Activated naive CD4-positive, alpha-beta T cell treated with anti-CD3 and anti-CD28 coated beads for 36 hours (primary cell): ENCODE data around the gene ATG16L1. TPM values are rescaled to one million over a fixed set of nuclear protein-coding genes. Genes with fewer than 3 reads are reported as not detected.

ENCODE experiments used
- CTCF ChIA-PET: fragments of 350-600 bp; sonication (Branson Sonifier 250); formaldehyde crosslinking; loops from one replicate; lab custom pipeline; 2021; ENCODE audit warnings: antibody characterized with exemption; lab: Charles Lee
- DNase-seq: peaks from one replicate; pipeline ENCODE4 v3.0.0-alpha.2; 2020
- H3K27ac Mint-ChIP-seq: one replicate; pipeline ENCODE4 v1.8.0; 2021; ENCODE audit warnings: mild to moderate bottlenecking, mixed read lengths
- H3K27me3 Mint-ChIP-seq: one replicate; pipeline ENCODE4 v1.8.0; 2021; ENCODE audit warnings: low read depth, mixed read lengths
- H3K36me3 Mint-ChIP-seq: one replicate; pipeline ENCODE4 v1.8.0; 2021; ENCODE audit warnings: low read depth, mixed read lengths
- H3K4me1 Mint-ChIP-seq: one replicate; pipeline ENCODE4 v1.8.0; 2021; ENCODE audit warnings: low read depth, mixed read lengths
- H3K4me3 Mint-ChIP-seq: one replicate; pipeline ENCODE4 v1.8.0; 2021; ENCODE audit warnings: mild to moderate bottlenecking, moderate library complexity, mixed read lengths
- H3K9me3 Mint-ChIP-seq: one replicate; pipeline ENCODE4 v1.8.0; 2021; ENCODE audit warnings: mixed read lengths
- intact Hi-C: fragments of 100-400 bp; cut with micrococcal nuclease; formaldehyde crosslinking; loops from one replicate; pipeline ENCODE4 v1.15.1; 2023
- total RNA-seq, 2 experiments: library from RNA; stranded (reverse); gene quantifications; one replicate each; pipeline ENCODE4 v1.2.3, GENCODE V29; 2021

Gene ATG16L1
- 10 to 100 TPM; 21.2 to 24.2 TPM for total RNA-seq

DNA sequence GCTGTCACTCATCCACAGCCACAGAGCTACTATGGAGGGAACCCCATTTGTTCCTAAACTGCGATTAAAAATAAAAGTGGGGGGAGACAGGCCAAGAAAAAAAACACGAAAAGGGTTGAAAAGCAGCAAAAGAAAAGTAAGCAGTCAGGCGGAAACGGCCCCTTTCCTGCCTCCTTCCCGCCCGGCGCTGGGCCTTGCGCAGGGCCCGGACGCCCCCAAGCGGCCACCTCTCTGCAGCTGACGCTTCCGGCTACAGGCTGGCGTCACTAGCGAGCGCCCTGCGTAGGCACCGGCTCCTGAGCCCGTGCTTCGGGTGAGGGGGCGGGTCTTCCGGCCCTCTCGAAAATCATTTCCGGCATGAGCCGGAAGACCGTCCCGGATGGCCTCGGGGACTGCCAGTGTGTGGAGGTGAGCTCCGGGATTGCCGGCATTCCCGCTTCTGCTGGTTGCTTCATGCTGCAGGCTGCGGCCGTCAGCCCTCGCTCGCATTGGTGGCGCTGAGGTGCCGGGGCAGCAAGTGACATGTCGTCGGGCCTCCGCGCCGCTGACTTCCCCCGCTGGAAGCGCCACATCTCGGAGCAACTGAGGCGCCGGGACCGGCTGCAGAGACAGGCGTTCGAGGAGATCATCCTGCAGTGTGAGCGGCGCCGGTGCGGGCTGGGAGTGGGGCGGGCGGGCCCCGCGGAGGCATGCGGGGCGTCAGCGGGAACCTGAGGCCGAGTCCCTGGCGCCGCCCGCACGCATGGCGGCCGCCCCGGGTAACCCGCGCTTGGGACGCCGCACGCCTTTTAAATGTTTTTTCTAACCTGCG, at the start of gene ATG16L1:
ATG16L1 (plus strand) TSS at position 368 of the 811 bp plus-strand sequence; CDS start at position 523, 155 bp downstream.
- no peaks in the 10 kb centered on the region for H3K27me3 Mint-ChIP-seq
- CTCF ChIA-PET = interaction anchor here (1.2 to 3.1 kb wide), 9 partner anchors 10 to 480 kb away, joined by 3 to 19 read pairs (median 4); partner anchors contain the start of gene INPP5D
- DNase-seq = peak; percentile 97
- peaks cover 15% of the 10 kb centered on the region for H3K36me3 Mint-ChIP-seq
- peak within 1 kb of the TSS; percentile 85 for H3K4me3 Mint-ChIP-seq
- no peaks in the 10 kb centered on the region for H3K9me3 Mint-ChIP-seq
- peak within 1 kb of the TSS; percentile 97 for H3K27ac Mint-ChIP-seq
- peaks cover 70% of the 10 kb centered on the region for H3K4me1 Mint-ChIP-seq
- intact Hi-C loops = loop anchor here (1.0 to 2.0 kb wide), 10 partner anchors 17 to 645 kb away; partner anchors contain the start of genes GIGYF2 and INPP5D

- DNase-seq = no peak
- H3K27ac Mint-ChIP-seq = no peak overlapping the region
- no peaks in the 10 kb centered on the region for H3K27me3 Mint-ChIP-seq
- no peak overlapping the region for H3K4me3 Mint-ChIP-seq
- peaks cover 8% of the 10 kb centered on the region for H3K9me3 Mint-ChIP-seq
- intact Hi-C loops = no loop called here
- peaks cover 49% of the 10 kb centered on the region for H3K36me3 Mint-ChIP-seq
- H3K4me1 Mint-ChIP-seq = peaks cover 2% of the 10 kb centered on the region
- CTCF ChIA-PET = no interaction called here
These were observed 48.9 kb upstream of the ATG16L1 start for GRCh38 chr2:233202531-233202944.

DNA sequence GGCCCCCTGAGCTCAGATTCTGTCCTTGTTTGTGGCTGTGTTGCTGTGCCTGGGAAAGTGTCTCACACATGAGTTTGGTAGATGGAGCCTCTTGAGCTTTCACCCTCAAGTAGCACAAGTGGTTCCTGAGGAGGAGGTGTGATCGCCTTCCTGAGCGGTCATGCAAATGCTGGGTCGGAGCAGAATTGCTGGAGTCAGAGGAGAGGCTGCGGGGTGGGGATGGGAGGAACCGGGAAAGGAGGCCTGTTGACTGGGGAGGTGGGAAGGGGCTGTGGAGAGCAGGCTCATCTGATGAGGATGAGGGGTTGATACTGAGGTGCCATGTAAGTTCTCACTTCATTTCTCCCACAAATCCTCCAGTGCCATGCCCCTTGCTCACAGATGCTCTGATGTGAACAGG, 48.4 kb upstream of the ATG16L1 start:
- intact Hi-C loops = no loop called here
- H3K27ac Mint-ChIP-seq = peak overlapping the region; percentile 30
- no peaks in the 10 kb centered on the region for H3K27me3 Mint-ChIP-seq
- H3K9me3 Mint-ChIP-seq = peaks cover 8% of the 10 kb centered on the region
- DNase-seq = no peak
- no peak overlapping the region for H3K4me3 Mint-ChIP-seq
- H3K36me3 Mint-ChIP-seq = peaks cover 46% of the 10 kb centered on the region
- H3K4me1 Mint-ChIP-seq = peaks cover 2% of the 10 kb centered on the region
- CTCF ChIA-PET = no interaction called here

DNA sequence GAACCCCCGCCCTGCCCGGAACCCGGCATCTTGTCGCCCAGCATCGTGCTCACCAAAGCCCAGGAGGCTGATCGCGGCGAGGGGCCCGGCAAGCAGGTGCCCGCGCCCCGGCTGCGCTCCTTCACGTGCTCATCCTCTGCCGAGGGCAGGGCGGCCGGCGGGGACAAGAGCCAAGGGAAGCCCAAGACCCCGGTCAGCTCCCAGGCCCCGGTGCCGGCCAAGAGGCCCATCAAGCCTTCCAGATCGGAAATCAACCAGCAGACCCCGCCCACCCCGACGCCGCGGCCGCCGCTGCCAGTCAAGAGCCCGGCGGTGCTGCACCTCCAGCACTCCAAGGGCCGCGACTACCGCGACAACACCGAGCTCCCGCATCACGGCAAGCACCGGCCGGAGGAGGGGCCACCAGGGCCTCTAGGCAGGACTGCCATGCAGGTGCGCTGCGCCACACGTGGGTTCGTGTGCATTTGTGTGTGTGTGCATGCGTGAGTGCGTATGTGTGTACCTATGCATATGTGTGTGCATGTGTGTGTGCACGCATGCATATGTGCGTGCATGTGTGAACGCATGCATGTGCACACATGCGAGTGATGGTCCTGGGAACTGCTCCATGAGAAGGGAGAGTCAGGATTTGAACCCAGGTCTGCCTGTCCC, 47.1 kb upstream of the ATG16L1 start:
- peaks cover 6% of the 10 kb centered on the region for H3K4me1 Mint-ChIP-seq
- H3K27me3 Mint-ChIP-seq = no peaks in the 10 kb centered on the region
- CTCF ChIA-PET = no interaction called here
- H3K9me3 Mint-ChIP-seq = peaks cover 8% of the 10 kb centered on the region
- intact Hi-C loops = no loop called here
- H3K36me3 Mint-ChIP-seq = peaks cover 44% of the 10 kb centered on the region
- no peak for DNase-seq
- H3K4me3 Mint-ChIP-seq = no peak overlapping the region
- no peak overlapping the region for H3K27ac Mint-ChIP-seq

DNA sequence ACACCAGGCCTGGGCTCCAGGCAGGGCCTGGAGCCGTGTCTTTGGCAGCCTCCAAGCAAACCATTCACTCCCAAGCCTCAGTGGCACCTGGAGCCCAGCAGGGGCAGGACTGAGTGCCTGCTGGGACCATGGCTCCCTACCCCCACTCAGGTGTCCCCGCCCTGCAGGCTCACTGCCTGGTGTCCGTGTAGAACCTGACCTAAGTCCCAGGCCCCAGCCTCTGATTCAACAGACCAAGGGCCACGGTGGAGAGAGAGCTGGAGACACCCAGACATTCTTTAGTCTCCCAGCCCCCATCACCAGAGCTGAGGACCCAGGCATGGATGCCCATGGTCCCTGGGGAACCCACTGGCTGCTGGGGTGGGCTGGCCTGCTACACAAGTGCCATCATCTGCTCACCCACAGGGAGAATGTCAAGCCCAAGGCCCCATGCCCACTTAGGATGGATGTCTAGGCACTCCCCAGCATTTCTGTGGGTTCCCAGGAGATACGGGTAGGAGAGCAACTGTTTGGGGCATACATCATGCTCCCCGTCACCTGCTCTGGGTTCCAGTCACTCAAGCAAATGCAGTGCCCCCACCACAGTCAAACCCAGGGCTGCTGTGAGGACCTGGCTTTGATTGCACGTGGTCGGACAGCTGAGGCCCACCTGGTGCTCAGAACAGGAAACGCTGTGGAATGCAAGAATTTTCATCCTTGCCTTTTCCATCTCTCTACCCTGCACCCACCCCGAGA, 42.9 kb upstream of the ATG16L1 start:
- H3K36me3 Mint-ChIP-seq = peaks cover 9% of the 10 kb centered on the region

GRCh38 chr2:233209117-233209532, 42.3 kb upstream of the ATG16L1 start:
- no peak overlapping the region for H3K4me3 Mint-ChIP-seq
- no peak overlapping the region for H3K27ac Mint-ChIP-seq
- CTCF ChIA-PET = no interaction called here
- peaks cover 10% of the 10 kb centered on the region for H3K4me1 Mint-ChIP-seq
- no peaks in the 10 kb centered on the region for H3K27me3 Mint-ChIP-seq
- H3K36me3 Mint-ChIP-seq = peaks cover 3% of the 10 kb centered on the region
- no peak for DNase-seq
- intact Hi-C loops = no loop called here
- H3K9me3 Mint-ChIP-seq = no peaks in the 10 kb centered on the region

More for the DNA sequence above, 42.9 kb upstream of the ATG16L1 start:
- H3K4me3 Mint-ChIP-seq = no peak overlapping the region
- intact Hi-C loops = no loop called here
- DNase-seq = no peak
- H3K27me3 Mint-ChIP-seq = no peaks in the 10 kb centered on the region
- peaks cover 10% of the 10 kb centered on the region for H3K4me1 Mint-ChIP-seq
- CTCF ChIA-PET = no interaction called here
- no peak overlapping the region for H3K27ac Mint-ChIP-seq
- H3K9me3 Mint-ChIP-seq = no peaks in the 10 kb centered on the region

DNA sequence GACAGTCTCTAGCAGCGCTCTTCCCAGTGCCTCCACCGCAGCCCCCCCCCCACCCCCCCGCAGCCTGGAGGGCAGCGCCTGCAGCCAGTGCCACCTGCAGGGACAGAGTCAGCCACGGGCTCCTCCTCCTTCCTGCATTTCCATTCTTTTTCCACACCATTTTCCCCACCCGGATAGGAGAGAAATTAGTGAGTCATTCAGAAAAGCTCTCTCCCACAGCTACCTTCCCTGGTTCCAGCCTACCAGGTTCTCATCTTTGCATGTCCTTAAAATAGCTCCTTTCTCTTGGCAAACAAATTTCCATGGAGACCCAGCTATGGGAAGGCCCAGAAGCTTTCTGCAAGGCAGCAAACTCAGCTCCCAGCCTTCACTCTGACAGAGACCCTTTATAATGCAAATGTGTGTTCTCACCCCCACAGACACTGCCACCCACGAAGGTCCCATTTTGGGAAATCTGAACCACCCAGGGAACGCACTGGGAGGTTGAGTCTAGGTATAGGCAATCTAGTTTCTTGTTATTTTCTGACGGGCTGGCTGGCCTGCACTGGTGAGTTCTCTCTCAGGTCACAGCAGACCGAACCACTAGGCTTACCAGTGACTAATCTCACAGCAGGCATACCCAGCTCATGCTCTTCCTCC, 41.8 kb upstream of the ATG16L1 start:
- CTCF ChIA-PET = no interaction called here
- H3K27ac Mint-ChIP-seq = no peak overlapping the region
- H3K27me3 Mint-ChIP-seq = no peaks in the 10 kb centered on the region
- H3K9me3 Mint-ChIP-seq = no peaks in the 10 kb centered on the region
- intact Hi-C loops = no loop called here
- peaks cover 10% of the 10 kb centered on the region for H3K4me1 Mint-ChIP-seq
- peaks cover 2% of the 10 kb centered on the region for H3K36me3 Mint-ChIP-seq
- DNase-seq = no peak
- no peak overlapping the region for H3K4me3 Mint-ChIP-seq

DNA sequence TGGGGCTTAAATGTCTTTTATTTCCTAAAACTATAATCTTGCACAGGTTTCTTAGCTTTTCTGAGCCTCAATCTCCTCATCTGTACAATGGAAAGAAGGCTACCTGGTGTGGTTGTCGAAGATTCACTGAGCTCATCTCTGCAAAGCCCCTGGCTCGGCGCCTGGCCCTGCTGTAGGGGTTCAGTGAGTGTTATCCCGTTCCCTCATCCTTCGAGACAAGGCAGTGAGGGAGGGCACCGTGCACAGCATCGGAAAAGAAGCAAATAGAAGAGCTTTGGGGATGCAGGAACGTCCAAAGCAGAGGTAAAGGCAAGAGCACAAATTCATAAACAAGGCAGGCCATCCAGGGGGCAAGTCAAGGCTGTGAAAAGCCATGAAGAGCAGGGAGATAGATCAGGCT, 41.2 kb upstream of the ATG16L1 start:
- Mint-ChIP-seq H3K9me3 (no peaks in the 10 kb centered on the region), H3K4me1 (peaks cover 9% of the 10 kb centered on the region), H3K27ac (no peak overlapping the region), H3K4me3 (no peak overlapping the region), H3K36me3 (no peaks in the 10 kb centered on the region), H3K27me3 (no peaks in the 10 kb centered on the region)
- intact Hi-C loops = no loop called here
- no peak for DNase-seq
- CTCF ChIA-PET = no interaction called here

DNA sequence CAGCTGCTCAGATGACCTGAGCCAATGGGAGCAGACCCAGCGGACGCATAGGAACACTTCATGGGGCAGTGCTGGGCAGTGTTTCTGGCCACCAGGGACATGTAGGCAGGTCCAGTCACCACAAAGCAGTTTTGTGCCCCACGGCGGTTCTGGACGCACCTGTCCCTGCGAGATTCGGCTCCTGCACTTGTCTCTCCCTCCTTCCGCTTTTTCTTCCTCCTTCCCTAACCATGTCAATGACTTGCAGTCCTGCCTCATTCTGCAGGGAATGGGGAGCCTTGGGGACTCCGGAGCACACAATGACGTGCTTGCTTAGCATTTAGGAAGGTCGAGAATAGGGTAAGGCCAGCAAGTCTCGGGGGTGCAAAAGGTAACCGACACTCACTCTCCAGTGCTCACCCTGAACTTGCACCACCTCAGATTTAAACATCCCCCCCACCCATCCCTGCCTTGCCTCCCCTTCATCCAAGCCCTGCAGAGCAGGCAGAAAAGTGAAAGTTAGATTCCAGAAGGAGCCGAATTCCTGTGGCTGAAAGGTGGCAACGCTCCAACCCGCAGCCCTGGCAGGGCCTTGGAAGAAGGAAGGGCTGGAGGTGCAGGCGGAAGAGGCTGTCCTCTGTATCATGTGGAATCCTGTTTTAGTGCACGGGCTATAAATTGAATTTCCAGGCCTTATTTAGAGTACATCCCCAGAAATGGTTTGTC, 40.5 kb upstream of the ATG16L1 start:
- CTCF ChIA-PET = no interaction called here
- H3K36me3 Mint-ChIP-seq = no peaks in the 10 kb centered on the region

GRCh38 chr2:233211548-233211895, 40.0 kb upstream of the ATG16L1 start:
- H3K4me1 Mint-ChIP-seq = peaks cover 9% of the 10 kb centered on the region
- no peak for DNase-seq
- no peak overlapping the region for H3K27ac Mint-ChIP-seq
- no peaks in the 10 kb centered on the region for H3K9me3 Mint-ChIP-seq
- CTCF ChIA-PET = no interaction called here
- no peaks in the 10 kb centered on the region for H3K27me3 Mint-ChIP-seq
- no peaks in the 10 kb centered on the region for H3K36me3 Mint-ChIP-seq
- H3K4me3 Mint-ChIP-seq = no peak overlapping the region
- intact Hi-C loops = no loop called here

More for the DNA sequence above, 40.5 kb upstream of the ATG16L1 start:
- H3K4me1 Mint-ChIP-seq = peaks cover 9% of the 10 kb centered on the region
- intact Hi-C loops = no loop called here
- no peak overlapping the region for H3K27ac Mint-ChIP-seq
- no peak for DNase-seq
- H3K9me3 Mint-ChIP-seq = no peaks in the 10 kb centered on the region
- H3K27me3 Mint-ChIP-seq = no peaks in the 10 kb centered on the region
- no peak overlapping the region for H3K4me3 Mint-ChIP-seq

DNA sequence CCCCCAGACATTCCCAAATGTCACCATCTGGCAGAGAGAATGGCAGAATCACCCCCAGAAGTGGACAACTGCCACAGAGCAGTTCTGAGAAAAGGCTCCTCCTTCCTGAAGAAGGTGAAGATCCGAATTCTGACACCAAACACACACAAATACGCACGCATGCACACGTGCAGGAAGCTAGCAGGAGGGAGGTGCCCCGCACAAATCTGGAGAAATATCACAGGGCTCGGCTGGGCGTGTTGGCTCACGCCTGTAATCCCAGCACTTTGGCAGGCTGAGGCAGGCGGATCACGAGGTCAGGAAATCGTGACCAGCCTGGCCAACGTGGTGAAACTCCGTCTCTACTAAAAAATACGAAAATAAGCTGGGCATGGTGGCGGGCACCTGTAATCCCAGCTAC, 38.5 kb upstream of the ATG16L1 start:
- DNase-seq = no peak
- Mint-ChIP-seq H3K27me3 (no peaks in the 10 kb centered on the region), H3K36me3 (no peaks in the 10 kb centered on the region), H3K9me3 (no peaks in the 10 kb centered on the region), H3K27ac (no peak overlapping the region), H3K4me1 (peaks cover 9% of the 10 kb centered on the region), H3K4me3 (no peak overlapping the region)
- intact Hi-C loops = no loop called here
- CTCF ChIA-PET = no interaction called here
